Activated CD8-positive, alpha-beta T cell treated with anti-CD3 and anti-CD28 coated beads for 36 hours (primary cell): ENCODE data around the gene FOXE1. TPM values are rescaled to one million over a fixed set of nuclear protein-coding genes. Genes with fewer than 3 reads are reported as not detected.

Experiments
- ATAC-seq: fragments of 200-7000 bp; cut with Tn5 transposase; one replicate; pipeline ENCODE4 v1.10.0; 2021; ENCODE audit warnings: mild to moderate bottlenecking, moderate library complexity
- CTCF ChIA-PET: fragments of 350-600 bp; sonication (Branson Sonifier 250); formaldehyde crosslinking; loops from one replicate; lab custom pipeline; 2021; ENCODE audit warnings: antibody characterized with exemption; lab: Charles Lee
- POLR2A ChIA-PET: fragments of 350-600 bp; sonication (Branson Sonifier 250); formaldehyde crosslinking; loops from one replicate; lab custom pipeline; 2021; ENCODE audit warnings: antibody characterized with exemption; lab: Charles Lee
- DNase-seq: peaks from one replicate; pipeline ENCODE4 v3.0.0-alpha.2; 2020
- H3K27ac Mint-ChIP-seq: one replicate; pipeline ENCODE4 v1.8.0; 2021; ENCODE audit warnings: mild to moderate bottlenecking, mixed read lengths
- H3K27me3 Mint-ChIP-seq: one replicate; pipeline ENCODE4 v1.8.0; 2021; ENCODE audit warnings: mixed read lengths
- H3K36me3 Mint-ChIP-seq: one replicate; pipeline ENCODE4 v1.8.0; 2021; ENCODE audit warnings: low read depth, mixed read lengths
- H3K4me1 Mint-ChIP-seq: one replicate; pipeline ENCODE4 v1.8.0; 2021; ENCODE audit warnings: low read depth, mixed read lengths
- H3K4me3 Mint-ChIP-seq: one replicate; pipeline ENCODE4 v1.8.0; 2021; ENCODE audit warnings: mild to moderate bottlenecking, moderate library complexity, mixed read lengths
- H3K9me3 Mint-ChIP-seq: one replicate; pipeline ENCODE4 v1.8.0; 2021; ENCODE audit warnings: mixed read lengths
- CTCF ChIP-seq: fragments of 200-600 bp; IDR thresholded peaks from one replicate; pipeline ENCODE4 v1.8.0; 2022; ENCODE audit warnings: antibody characterized with exemption, mild to moderate bottlenecking
- intact Hi-C: fragments of 100-400 bp; cut with micrococcal nuclease; formaldehyde crosslinking; loops from one replicate; pipeline ENCODE4 v1.10.0; 2022
- total RNA-seq, 2 experiments: library from RNA; stranded (reverse); gene quantifications; one replicate each; pipeline ENCODE4 v1.2.3, GENCODE V29; 2021

The FOXE1 gene
- total RNA-seq, 2 experiments from 2014 or later, result 0.09 TPM; not detected in 1

GRCh38 chr9:97866300-97866699 is 13.3 kb downstream of the FOXE1 start:
- no peak for DNase-seq
- intact Hi-C loops, result no loop called here
- H3K36me3 Mint-ChIP-seq, result peaks cover 3% of the 10 kb centered on the region
- CTCF ChIA-PET, result interaction anchor here (2.1 to 2.4 kb wide), 2 partner anchors 10 to 24 kb away, joined by 5 to 7 read pairs; no protein-coding TSS in a partner anchor
- no peak for ATAC-seq
- H3K27me3 Mint-ChIP-seq, result peaks cover 10% of the 10 kb centered on the region
- TF ChIP-seq CTCF, result no peak
- no peak overlapping the region for H3K4me3 Mint-ChIP-seq
- H3K9me3 Mint-ChIP-seq, result peaks cover 11% of the 10 kb centered on the region
- no peaks in the 10 kb centered on the region for H3K4me1 Mint-ChIP-seq
- no peak overlapping the region for H3K27ac Mint-ChIP-seq
- POLR2A ChIA-PET, result interaction anchor here (0.6 kb wide), 1 partner anchor 178 kb away, joined by 3 read pairs; no protein-coding TSS in a partner anchor

- no peak for TF ChIP-seq CTCF
- POLR2A ChIA-PET, result no interaction called here
- intact Hi-C loops, result no loop called here
- ATAC-seq (no peak), DNase-seq (no peak)
- Mint-ChIP-seq H3K9me3 (peaks cover 11% of the 10 kb centered on the region), H3K27me3 (peaks cover 10% of the 10 kb centered on the region), H3K4me3 (no peak overlapping the region), H3K27ac (no peak overlapping the region), H3K4me1 (no peaks in the 10 kb centered on the region), H3K36me3 (peaks cover 3% of the 10 kb centered on the region)
- CTCF ChIA-PET, result interaction anchor here (2.1 to 2.4 kb wide), 2 partner anchors 11 to 23 kb away, joined by 5 to 7 read pairs; no protein-coding TSS in a partner anchor
Measured at GRCh38 chr9:97866848-97867247, 13.8 kb downstream of the FOXE1 start.

- no peak for ATAC-seq
- no peak for TF ChIP-seq CTCF
- DNase-seq, result no peak
- POLR2A ChIA-PET, result no interaction called here
- peaks cover 3% of the 10 kb centered on the region for H3K36me3 Mint-ChIP-seq
- no peaks in the 10 kb centered on the region for H3K4me1 Mint-ChIP-seq
- intact Hi-C loops, result no loop called here
- H3K27me3 Mint-ChIP-seq, result peaks cover 10% of the 10 kb centered on the region
- H3K9me3 Mint-ChIP-seq, result peaks cover 11% of the 10 kb centered on the region
- H3K4me3 Mint-ChIP-seq, result no peak overlapping the region
- no peak overlapping the region for H3K27ac Mint-ChIP-seq
- CTCF ChIA-PET, result interaction anchor here (2.1 kb wide), 1 partner anchor 21 kb away, joined by 6 read pairs; no protein-coding TSS in a partner anchor
Measured at GRCh38 chr9:97868859-97869258, 15.8 kb downstream of the FOXE1 start.

- TF ChIP-seq CTCF, result no peak
- ChIA-PET CTCF (interaction anchor here (2.2 kb wide), 1 partner anchor 17 kb away, joined by 9 read pairs; no protein-coding TSS in a partner anchor), POLR2A (no interaction called here)
- H3K27ac Mint-ChIP-seq, result no peak overlapping the region
- H3K27me3 Mint-ChIP-seq, result peaks cover 2% of the 10 kb centered on the region
- no peak for DNase-seq
- H3K9me3 Mint-ChIP-seq, result no peaks in the 10 kb centered on the region
- no peak for ATAC-seq
- intact Hi-C loops, result no loop called here
- H3K4me1 Mint-ChIP-seq, result no peaks in the 10 kb centered on the region
- no peaks in the 10 kb centered on the region for H3K36me3 Mint-ChIP-seq
- H3K4me3 Mint-ChIP-seq, result no peak overlapping the region
Measured at GRCh38 chr9:97873425-97873824, 20.4 kb downstream of the FOXE1 start.

GRCh38 chr9:97873882-97874281 is 20.9 kb downstream of the FOXE1 start:
- ATAC-seq, result no peak
- CTCF ChIA-PET, result interaction anchor here (2.2 kb wide), 1 partner anchor 16 kb away, joined by 9 read pairs; no protein-coding TSS in a partner anchor
- POLR2A ChIA-PET, result interaction anchor here (0.6 kb wide), 1 partner anchor 133 kb away, joined by 3 read pairs; no protein-coding TSS in a partner anchor

More at GRCh38 chr9:97873882-97874281, 20.9 kb downstream of the FOXE1 start:
- H3K27me3 Mint-ChIP-seq, result peaks cover 2% of the 10 kb centered on the region
- H3K4me3 Mint-ChIP-seq, result no peak overlapping the region
- TF ChIP-seq CTCF, result no peak
- intact Hi-C loops, result no loop called here
- H3K9me3 Mint-ChIP-seq, result no peaks in the 10 kb centered on the region
- no peak for DNase-seq
- no peaks in the 10 kb centered on the region for H3K36me3 Mint-ChIP-seq
- H3K27ac Mint-ChIP-seq, result no peak overlapping the region
- H3K4me1 Mint-ChIP-seq, result no peaks in the 10 kb centered on the region
